ENCODE measurements around the gene SEMA3D.

SEMA3D gene

GRCh38 chr7:85079434-85079833, 107.4 kb downstream of the SEMA3D start:
- H3K9me3 ChIP-seq (ENCODE audit: low read length), result no peaks in the 10 kb centered on the region
- H3K4me3 ChIP-seq (ENCODE audit: low read length), result no peak overlapping the region
- H3K36me3 ChIP-seq (ENCODE audit: insufficient read depth, low read length), result no peaks in the 10 kb centered on the region
- no peaks in the 10 kb centered on the region for H3K27me3 ChIP-seq (ENCODE audit: insufficient read depth, low read length)
- H3K4me1 ChIP-seq (ENCODE audit: insufficient read depth, low read length), result no peaks in the 10 kb centered on the region
- no peak overlapping the region for H2AFZ ChIP-seq (ENCODE audit: low read depth, low read length)

GRCh38 chr7:85078181-85078580, 108.7 kb downstream of the SEMA3D start:
- Histone ChIP-seq H3K27me3 (ENCODE audit: insufficient read depth, low read length) (no peaks in the 10 kb centered on the region), H3K4me1 (ENCODE audit: insufficient read depth, low read length) (no peaks in the 10 kb centered on the region), H2AFZ (ENCODE audit: low read depth, low read length) (no peak overlapping the region), H3K36me3 (ENCODE audit: insufficient read depth, low read length) (no peaks in the 10 kb centered on the region), H3K9me3 (ENCODE audit: low read length) (no peaks in the 10 kb centered on the region), H3K4me3 (ENCODE audit: low read length) (no peak overlapping the region)

GRCh38 chr7:85075864-85076263, 111.0 kb downstream of the SEMA3D start:
- no peaks in the 10 kb centered on the region for H3K9me3 ChIP-seq (ENCODE audit: low read length)
- no peak overlapping the region for H3K4me3 ChIP-seq (ENCODE audit: low read length)
- no peaks in the 10 kb centered on the region for H3K36me3 ChIP-seq (ENCODE audit: insufficient read depth, low read length)
- H3K27me3 ChIP-seq (ENCODE audit: insufficient read depth, low read length), result no peaks in the 10 kb centered on the region
- H3K4me1 ChIP-seq (ENCODE audit: insufficient read depth, low read length), result no peaks in the 10 kb centered on the region
- no peak overlapping the region for H2AFZ ChIP-seq (ENCODE audit: low read depth, low read length)

GRCh38 chr7:85074992-85075391, 111.9 kb downstream of the SEMA3D start:
- Histone ChIP-seq H2AFZ (ENCODE audit: low read depth, low read length) (no peak overlapping the region), H3K4me3 (ENCODE audit: low read length) (no peak overlapping the region), H3K27me3 (ENCODE audit: insufficient read depth, low read length) (no peaks in the 10 kb centered on the region), H3K9me3 (ENCODE audit: low read length) (no peaks in the 10 kb centered on the region), H3K36me3 (ENCODE audit: insufficient read depth, low read length) (no peaks in the 10 kb centered on the region), H3K4me1 (ENCODE audit: insufficient read depth, low read length) (no peaks in the 10 kb centered on the region)

- Histone ChIP-seq H2AFZ (ENCODE audit: low read depth, low read length) (no peak overlapping the region), H3K27me3 (ENCODE audit: insufficient read depth, low read length) (no peaks in the 10 kb centered on the region), H3K4me3 (ENCODE audit: low read length) (no peak overlapping the region), H3K9me3 (ENCODE audit: low read length) (no peaks in the 10 kb centered on the region), H3K4me1 (ENCODE audit: insufficient read depth, low read length) (no peaks in the 10 kb centered on the region), H3K36me3 (ENCODE audit: insufficient read depth, low read length) (no peaks in the 10 kb centered on the region)
Observed at GRCh38 chr7:85074016-85074415, 112.8 kb downstream of the SEMA3D start.

GRCh38 chr7:85070967-85071628, 115.8 kb downstream of the SEMA3D start:
- no peaks in the 10 kb centered on the region for H3K9me3 ChIP-seq (ENCODE audit: low read length)
- H3K36me3 ChIP-seq (ENCODE audit: insufficient read depth, low read length), result no peaks in the 10 kb centered on the region
- no peak overlapping the region for H2AFZ ChIP-seq (ENCODE audit: low read depth, low read length)
- H3K4me1 ChIP-seq (ENCODE audit: insufficient read depth, low read length), result peaks cover 22% of the 10 kb centered on the region
- H3K27me3 ChIP-seq (ENCODE audit: insufficient read depth, low read length), result no peaks in the 10 kb centered on the region
- no peak overlapping the region for H3K4me3 ChIP-seq (ENCODE audit: low read length)

GRCh38 chr7:85068799-85069198, 118.1 kb downstream of the SEMA3D start:
- no peaks in the 10 kb centered on the region for H3K9me3 ChIP-seq (ENCODE audit: low read length)
- H3K4me3 ChIP-seq (ENCODE audit: low read length), result no peak overlapping the region
- H3K36me3 ChIP-seq (ENCODE audit: insufficient read depth, low read length), result no peaks in the 10 kb centered on the region
- peaks cover 35% of the 10 kb centered on the region for H3K4me1 ChIP-seq (ENCODE audit: insufficient read depth, low read length)
- no peaks in the 10 kb centered on the region for H3K27me3 ChIP-seq (ENCODE audit: insufficient read depth, low read length)
- H2AFZ ChIP-seq (ENCODE audit: low read depth, low read length), result no peak overlapping the region

GRCh38 chr7:85067371-85067770, 119.5 kb downstream of the SEMA3D start:
- Histone ChIP-seq H3K36me3 (ENCODE audit: insufficient read depth, low read length) (no peaks in the 10 kb centered on the region), H2AFZ (ENCODE audit: low read depth, low read length) (no peak overlapping the region)

GRCh38 chr7:85065888-85066485, 120.9 kb downstream of the SEMA3D start:
- Histone ChIP-seq H3K27me3 (ENCODE audit: insufficient read depth, low read length) (no peaks in the 10 kb centered on the region), H3K9me3 (ENCODE audit: low read length) (no peaks in the 10 kb centered on the region), H3K36me3 (ENCODE audit: insufficient read depth, low read length) (no peaks in the 10 kb centered on the region), H3K4me3 (ENCODE audit: low read length) (no peak overlapping the region), H2AFZ (ENCODE audit: low read depth, low read length) (no peak overlapping the region), H3K4me1 (ENCODE audit: insufficient read depth, low read length) (peaks cover 35% of the 10 kb centered on the region)

More at GRCh38 chr7:85067371-85067770, 119.5 kb downstream of the SEMA3D start:
- Histone ChIP-seq H3K9me3 (ENCODE audit: low read length) (no peaks in the 10 kb centered on the region), H3K4me1 (ENCODE audit: insufficient read depth, low read length) (peaks cover 35% of the 10 kb centered on the region), H3K4me3 (ENCODE audit: low read length) (no peak overlapping the region), H3K27me3 (ENCODE audit: insufficient read depth, low read length) (no peaks in the 10 kb centered on the region)

GRCh38 chr7:85065306-85065705, 121.5 kb downstream of the SEMA3D start:
- Histone ChIP-seq H3K4me1 (ENCODE audit: insufficient read depth, low read length) (peaks cover 35% of the 10 kb centered on the region), H3K27me3 (ENCODE audit: insufficient read depth, low read length) (no peaks in the 10 kb centered on the region), H3K36me3 (ENCODE audit: insufficient read depth, low read length) (no peaks in the 10 kb centered on the region), H3K4me3 (ENCODE audit: low read length) (no peak overlapping the region), H3K9me3 (ENCODE audit: low read length) (no peaks in the 10 kb centered on the region), H2AFZ (ENCODE audit: low read depth, low read length) (peak overlapping the region; percentile 9)

GRCh38 chr7:85062651-85063050, 124.2 kb downstream of the SEMA3D start:
- no peak overlapping the region for H3K4me3 ChIP-seq (ENCODE audit: low read length)
- H2AFZ ChIP-seq (ENCODE audit: low read depth, low read length), result no peak overlapping the region
- peaks cover 28% of the 10 kb centered on the region for H3K4me1 ChIP-seq (ENCODE audit: insufficient read depth, low read length)
- no peaks in the 10 kb centered on the region for H3K27me3 ChIP-seq (ENCODE audit: insufficient read depth, low read length)
- H3K9me3 ChIP-seq (ENCODE audit: low read length), result no peaks in the 10 kb centered on the region
- H3K36me3 ChIP-seq (ENCODE audit: insufficient read depth, low read length), result no peaks in the 10 kb centered on the region

- Histone ChIP-seq H3K27me3 (ENCODE audit: insufficient read depth, low read length) (no peaks in the 10 kb centered on the region), H3K36me3 (ENCODE audit: insufficient read depth, low read length) (no peaks in the 10 kb centered on the region), H2AFZ (ENCODE audit: low read depth, low read length) (no peak overlapping the region)
Observed at GRCh38 chr7:85061456-85061855, 125.4 kb downstream of the SEMA3D start.

GRCh38 chr7:85060696-85061095, 126.2 kb downstream of the SEMA3D start:
- no peak overlapping the region for H3K4me3 ChIP-seq (ENCODE audit: low read length)
- no peaks in the 10 kb centered on the region for H3K9me3 ChIP-seq (ENCODE audit: low read length)
- peaks cover 13% of the 10 kb centered on the region for H3K4me1 ChIP-seq (ENCODE audit: insufficient read depth, low read length)
- H2AFZ ChIP-seq (ENCODE audit: low read depth, low read length), result no peak overlapping the region
- H3K27me3 ChIP-seq (ENCODE audit: insufficient read depth, low read length), result no peaks in the 10 kb centered on the region
- H3K36me3 ChIP-seq (ENCODE audit: insufficient read depth, low read length), result no peaks in the 10 kb centered on the region

More at GRCh38 chr7:85061456-85061855, 125.4 kb downstream of the SEMA3D start:
- Histone ChIP-seq H3K4me3 (ENCODE audit: low read length) (no peak overlapping the region), H3K4me1 (ENCODE audit: insufficient read depth, low read length) (peaks cover 16% of the 10 kb centered on the region), H3K9me3 (ENCODE audit: low read length) (no peaks in the 10 kb centered on the region)

- H3K27me3 ChIP-seq (ENCODE audit: insufficient read depth, low read length), result no peaks in the 10 kb centered on the region
- H3K9me3 ChIP-seq (ENCODE audit: low read length), result no peaks in the 10 kb centered on the region
- H3K36me3 ChIP-seq (ENCODE audit: insufficient read depth, low read length), result no peaks in the 10 kb centered on the region
- no peak overlapping the region for H2AFZ ChIP-seq (ENCODE audit: low read depth, low read length)
- peaks cover 29% of the 10 kb centered on the region for H3K4me1 ChIP-seq (ENCODE audit: insufficient read depth, low read length)
- H3K4me3 ChIP-seq (ENCODE audit: low read length), result no peak overlapping the region
Observed at GRCh38 chr7:85055906-85056305, 130.9 kb downstream of the SEMA3D start.

Measured in neuron (in vitro differentiated cells).